ENCODE measurements around the gene SLC22A14.

Gene SLC22A14

GRCh38 chr3:38361496-38361895 is 79.4 kb downstream of the SLC22A14 start:
- H3K4me2 ChIP-seq (ENCODE audit: low read length) = no peak overlapping the region
- no peaks in the 10 kb centered on the region for H3K4me1 ChIP-seq (ENCODE audit: insufficient read depth, low read length, severe bottlenecking)
- H3K27me3 ChIP-seq (ENCODE audit: insufficient read depth, low read length) = no peaks in the 10 kb centered on the region
- H3K9me3 ChIP-seq (ENCODE audit: low read length) = no peaks in the 10 kb centered on the region
- no peaks in the 10 kb centered on the region for H4K20me1 ChIP-seq (ENCODE audit: insufficient read depth, low read length)
- no peak overlapping the region for H2AFZ ChIP-seq (ENCODE audit: low read length)
- H3K36me3 ChIP-seq (ENCODE audit: insufficient read depth, low read length) = peaks cover 56% of the 10 kb centered on the region
- no peak overlapping the region for H3K9ac ChIP-seq (ENCODE audit: low read length)
- no peaks in the 10 kb centered on the region for H3F3A ChIP-seq (ENCODE audit: insufficient read depth, low read length)
- H3K79me2 ChIP-seq (ENCODE audit: insufficient read depth, low read length) = no peaks in the 10 kb centered on the region
- no peaks in the 10 kb centered on the region for H3K9me2 ChIP-seq (ENCODE audit: low read depth, low read length)
- H3K4me3 ChIP-seq (ENCODE audit: low read depth, low read length, poor library complexity, severe bottlenecking) = no peak overlapping the region
- TF ChIP-seq CTCF (IDR thresholded peaks at IDR 0.05; ENCODE audit: low read length) = no peak
- TF ChIP-seq EZH2 (IDR thresholded peaks at IDR 0.05; ENCODE audit: borderline replicate concordance, low read length) = no peak
- no peak overlapping the region for H3K27ac ChIP-seq (ENCODE audit: low read depth, low read length, poor library complexity, severe bottlenecking)

GRCh38 chr3:38362825-38363224 is 80.7 kb downstream of the SLC22A14 start:
- H3K4me3 ChIP-seq (ENCODE audit: low read depth, low read length, poor library complexity, severe bottlenecking) = no peak overlapping the region
- no peak overlapping the region for H2AFZ ChIP-seq (ENCODE audit: low read length)
- H3K27ac ChIP-seq (ENCODE audit: low read depth, low read length, poor library complexity, severe bottlenecking) = no peak overlapping the region

GRCh38 chr3:38364721-38365400 is 82.8 kb downstream of the SLC22A14 start:
- Histone ChIP-seq H3K4me3 (ENCODE audit: low read depth, low read length, poor library complexity, severe bottlenecking) (no peak overlapping the region), H3F3A (ENCODE audit: insufficient read depth, low read length) (no peaks in the 10 kb centered on the region), H3K36me3 (ENCODE audit: insufficient read depth, low read length) (peaks cover 50% of the 10 kb centered on the region)

More at GRCh38 chr3:38362825-38363224, 80.7 kb downstream of the SLC22A14 start:
- Histone ChIP-seq H3K27me3 (ENCODE audit: insufficient read depth, low read length) (no peaks in the 10 kb centered on the region), H3K36me3 (ENCODE audit: insufficient read depth, low read length) (peaks cover 55% of the 10 kb centered on the region), H3K9me3 (ENCODE audit: low read length) (no peaks in the 10 kb centered on the region), H4K20me1 (ENCODE audit: insufficient read depth, low read length) (no peaks in the 10 kb centered on the region), H3K4me2 (ENCODE audit: low read length) (no peak overlapping the region), H3K4me1 (ENCODE audit: insufficient read depth, low read length, severe bottlenecking) (no peaks in the 10 kb centered on the region), H3F3A (ENCODE audit: insufficient read depth, low read length) (no peaks in the 10 kb centered on the region), H3K9me2 (ENCODE audit: low read depth, low read length) (no peaks in the 10 kb centered on the region), H3K79me2 (ENCODE audit: insufficient read depth, low read length) (no peaks in the 10 kb centered on the region), H3K9ac (ENCODE audit: low read length) (no peak overlapping the region)
- TF ChIP-seq CTCF (IDR thresholded peaks at IDR 0.05; ENCODE audit: low read length) (no peak), EZH2 (IDR thresholded peaks at IDR 0.05; ENCODE audit: borderline replicate concordance, low read length) (no peak)

More at GRCh38 chr3:38364721-38365400, 82.8 kb downstream of the SLC22A14 start:
- H3K9me2 ChIP-seq (ENCODE audit: low read depth, low read length) = no peaks in the 10 kb centered on the region
- H3K4me2 ChIP-seq (ENCODE audit: low read length) = no peak overlapping the region
- H4K20me1 ChIP-seq (ENCODE audit: insufficient read depth, low read length) = no peaks in the 10 kb centered on the region
- no peak for TF ChIP-seq EZH2 (IDR thresholded peaks at IDR 0.05; ENCODE audit: borderline replicate concordance, low read length)
- TF ChIP-seq CTCF (IDR thresholded peaks at IDR 0.05; ENCODE audit: low read length) = no peak
- no peaks in the 10 kb centered on the region for H3K4me1 ChIP-seq (ENCODE audit: insufficient read depth, low read length, severe bottlenecking)
- no peak overlapping the region for H3K27ac ChIP-seq (ENCODE audit: low read depth, low read length, poor library complexity, severe bottlenecking)
- H3K27me3 ChIP-seq (ENCODE audit: insufficient read depth, low read length) = no peaks in the 10 kb centered on the region
- H3K9ac ChIP-seq (ENCODE audit: low read length) = no peak overlapping the region
- H3K9me3 ChIP-seq (ENCODE audit: low read length) = no peaks in the 10 kb centered on the region
- no peak overlapping the region for H2AFZ ChIP-seq (ENCODE audit: low read length)
- no peaks in the 10 kb centered on the region for H3K79me2 ChIP-seq (ENCODE audit: insufficient read depth, low read length)

Measured in OCI-LY1 (cell line).